Body of pancreas (tissue), 4 donors: ENCODE data around the gene EPYC.

Experiments used
- CTCF ChIP-seq, 7 experiments: fragments of 450-650 bp in 4 of 7; fragments of 200-600 bp in 3 of 7; sonication (generic) in 3 of 7; IDR thresholded peaks; one replicate each; pipeline ENCODE4 v1.5.1; 2016 to 2019; ENCODE audit warnings: antibody characterized with exemption in 7 of 7
- POLR2A ChIP-seq, 3 donors: fragments of 450-650 bp; IDR thresholded peaks; one replicate each; pipeline ENCODE4 v1.6.1; 2016; ENCODE audit warnings: antibody characterized with exemption in 3 of 3, mild to moderate bottlenecking in 2 of 3

- TF ChIP-seq POLR2A (IDR thresholded peaks at IDR 0.05) (no peak), CTCF (IDR thresholded peaks at IDR 0.05) (no peak)
Observed at GRCh38 chr12:90987520-90987919, 17.3 kb downstream of the EPYC start.
